ENCODE results near the gene HIVEP2. TPM values are rescaled to one million over a fixed set of nuclear protein-coding genes. Genes with fewer than 3 reads are reported as not detected.

HIVEP2 gene
- total RNA-seq, 1 donor = 28.9 TPM

GRCh38 chr6:142925575-142926110, 19.3 kb downstream of the HIVEP2 start:
- TF ChIP-seq, protein P1, sequence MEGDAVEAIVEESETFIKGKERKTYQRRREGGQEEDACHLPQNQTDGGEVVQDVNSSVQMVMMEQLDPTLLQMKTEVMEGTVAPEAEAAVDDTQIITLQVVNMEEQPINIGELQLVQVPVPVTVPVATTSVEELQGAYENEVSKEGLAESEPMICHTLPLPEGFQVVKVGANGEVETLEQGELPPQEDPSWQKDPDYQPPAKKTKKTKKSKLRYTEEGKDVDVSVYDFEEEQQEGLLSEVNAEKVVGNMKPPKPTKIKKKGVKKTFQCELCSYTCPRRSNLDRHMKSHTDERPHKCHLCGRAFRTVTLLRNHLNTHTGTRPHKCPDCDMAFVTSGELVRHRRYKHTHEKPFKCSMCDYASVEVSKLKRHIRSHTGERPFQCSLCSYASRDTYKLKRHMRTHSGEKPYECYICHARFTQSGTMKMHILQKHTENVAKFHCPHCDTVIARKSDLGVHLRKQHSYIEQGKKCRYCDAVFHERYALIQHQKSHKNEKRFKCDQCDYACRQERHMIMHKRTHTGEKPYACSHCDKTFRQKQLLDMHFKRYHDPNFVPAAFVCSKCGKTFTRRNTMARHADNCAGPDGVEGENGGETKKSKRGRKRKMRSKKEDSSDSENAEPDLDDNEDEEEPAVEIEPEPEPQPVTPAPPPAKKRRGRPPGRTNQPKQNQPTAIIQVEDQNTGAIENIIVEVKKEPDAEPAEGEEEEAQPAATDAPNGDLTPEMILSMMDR (IDR thresholded peaks at IDR 0.05; ENCODE audit: insufficient read depth, low read depth, low read length) = no peak
- no peak overlapping the region for H3K4me3 ChIP-seq (ENCODE audit: low read depth, low read length)
- peak; percentile 70 for DNase-seq (ENCODE audit: low read depth)

DNA sequence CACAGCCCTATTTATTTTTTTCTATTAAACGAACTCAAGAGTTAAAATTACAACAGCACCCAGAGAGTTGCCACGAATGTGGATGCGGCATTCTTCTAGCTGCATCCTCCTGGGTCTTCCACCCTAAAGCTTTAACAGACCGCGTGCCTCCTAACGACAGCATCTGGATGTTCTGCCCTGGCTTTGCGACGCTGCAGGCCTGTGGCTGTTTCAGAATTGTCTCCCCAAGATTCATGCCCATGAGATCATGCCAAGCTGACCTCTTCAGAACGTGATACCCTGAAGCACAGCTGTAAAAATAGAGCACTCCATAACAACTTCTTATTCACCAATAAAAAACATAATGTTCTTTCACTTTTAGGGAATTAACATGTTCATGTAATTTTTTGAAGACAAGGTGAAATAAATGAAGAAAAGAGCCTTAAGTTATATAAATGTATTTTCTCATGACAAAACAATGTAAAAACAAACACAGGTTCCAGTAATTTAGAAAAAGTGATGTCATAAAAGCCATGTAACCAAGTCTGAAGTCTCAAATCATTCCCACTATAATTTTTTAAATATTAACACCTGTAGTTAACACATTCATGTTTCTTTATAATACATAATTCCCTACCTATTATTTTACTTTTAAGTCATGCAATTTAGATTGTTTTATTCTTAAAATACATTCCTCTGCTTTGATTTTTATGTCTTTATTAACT, 26.5 kb downstream of the HIVEP2 start:
- DNase-seq (ENCODE audit: low read depth) = no peak
- TF ChIP-seq, protein P1 (IDR thresholded peaks at IDR 0.05; ENCODE audit: insufficient read depth, low read depth, low read length) = no peak
- H3K4me3 ChIP-seq (ENCODE audit: low read depth, low read length) = no peak overlapping the region

GRCh38 chr6:142916881-142917280, 28.1 kb downstream of the HIVEP2 start:
- DNase-seq (ENCODE audit: low read depth) = no peak
- H3K4me3 ChIP-seq (ENCODE audit: low read depth, low read length) = no peak overlapping the region
- TF ChIP-seq, protein P1 (IDR thresholded peaks at IDR 0.05; ENCODE audit: insufficient read depth, low read depth, low read length) = no peak

GRCh38 chr6:142914937-142915697, 29.9 kb downstream of the HIVEP2 start:
- no peak for DNase-seq (ENCODE audit: low read depth)
- no peak overlapping the region for H3K4me3 ChIP-seq (ENCODE audit: low read depth, low read length)
- TF ChIP-seq, protein P1 (IDR thresholded peaks at IDR 0.05; ENCODE audit: insufficient read depth, low read depth, low read length) = no peak

DNA sequence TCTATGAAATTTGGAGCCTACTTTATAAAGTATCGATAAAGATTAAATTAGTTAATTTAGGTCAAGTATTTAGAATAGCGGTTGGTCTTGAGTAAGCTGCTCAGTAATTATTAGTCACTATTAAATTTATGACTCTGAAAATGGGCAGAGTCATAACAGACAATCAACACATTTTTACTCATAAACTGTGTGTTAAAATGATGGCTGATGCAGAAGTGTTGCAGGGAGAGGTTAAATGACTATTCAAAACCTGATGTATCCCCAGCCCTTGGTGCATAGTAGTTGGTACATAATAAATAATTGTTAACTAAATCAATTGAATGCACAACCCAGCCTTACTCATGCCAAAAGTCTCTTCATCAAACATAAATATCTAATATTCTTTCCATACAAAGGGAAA, 30.6 kb downstream of the HIVEP2 start:
- TF ChIP-seq, protein P1 (IDR thresholded peaks at IDR 0.05; ENCODE audit: insufficient read depth, low read depth, low read length) = no peak
- DNase-seq (ENCODE audit: low read depth) = no peak
- H3K4me3 ChIP-seq (ENCODE audit: low read depth, low read length) = no peak overlapping the region

DNA sequence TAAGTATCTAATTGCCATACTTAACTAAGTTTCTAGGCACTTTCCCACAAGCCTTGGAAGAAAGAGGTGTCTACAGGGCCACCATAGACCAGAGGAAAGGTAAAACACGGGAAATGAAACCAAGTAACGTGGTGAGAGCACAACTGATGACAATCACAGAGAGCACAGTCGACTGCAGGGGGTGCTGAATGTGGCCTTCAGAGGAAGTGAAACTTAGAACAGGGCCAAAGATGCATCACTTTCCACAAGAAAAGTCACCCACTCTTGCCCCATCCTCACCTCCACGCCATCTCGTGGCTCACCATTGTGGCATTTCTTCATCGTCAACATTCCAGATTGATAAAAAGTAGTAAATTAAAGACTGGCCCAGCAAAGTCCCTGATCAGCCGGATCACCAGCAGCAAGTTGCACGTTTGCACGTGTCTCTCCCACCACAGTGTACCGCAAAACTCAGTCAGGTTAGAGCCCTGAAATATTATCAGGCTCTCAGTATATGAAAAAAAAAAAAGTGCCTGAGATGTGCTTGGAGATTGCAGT, 31.4 kb downstream of the HIVEP2 start:
- DNase-seq (ENCODE audit: low read depth) = no peak
- TF ChIP-seq, protein P1 (IDR thresholded peaks at IDR 0.05; ENCODE audit: insufficient read depth, low read depth, low read length) = no peak
- H3K4me3 ChIP-seq (ENCODE audit: low read depth, low read length) = no peak overlapping the region
